Measurements from ENCODE around the gene C6orf141.
"Not testable (repeated sequence)": the region's sequence is repeated elsewhere in the genome, so short reads cannot be mapped to it uniquely, and the experiment has no call there.

The C6orf141 gene

DNA sequence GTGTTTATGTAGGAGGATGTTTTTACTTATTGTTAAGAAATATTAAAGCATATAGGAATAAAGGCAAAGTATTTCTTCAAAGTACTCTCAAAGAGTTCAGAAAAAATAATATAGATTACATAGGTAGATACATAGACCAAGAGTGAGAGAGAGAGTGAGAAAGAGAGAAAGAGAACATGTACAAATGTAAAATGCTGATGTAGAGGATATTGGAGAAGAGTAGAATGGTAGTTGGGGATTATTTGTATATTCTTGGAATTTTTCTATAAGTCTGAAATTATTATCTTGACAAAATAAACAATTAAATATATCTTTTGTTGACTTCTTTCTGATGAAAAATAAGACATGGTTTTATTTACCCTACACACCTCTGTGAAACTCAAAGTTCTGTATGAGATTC, 29.2 kb downstream of the C6orf141 start:
- DNase-seq: no peak

DNA sequence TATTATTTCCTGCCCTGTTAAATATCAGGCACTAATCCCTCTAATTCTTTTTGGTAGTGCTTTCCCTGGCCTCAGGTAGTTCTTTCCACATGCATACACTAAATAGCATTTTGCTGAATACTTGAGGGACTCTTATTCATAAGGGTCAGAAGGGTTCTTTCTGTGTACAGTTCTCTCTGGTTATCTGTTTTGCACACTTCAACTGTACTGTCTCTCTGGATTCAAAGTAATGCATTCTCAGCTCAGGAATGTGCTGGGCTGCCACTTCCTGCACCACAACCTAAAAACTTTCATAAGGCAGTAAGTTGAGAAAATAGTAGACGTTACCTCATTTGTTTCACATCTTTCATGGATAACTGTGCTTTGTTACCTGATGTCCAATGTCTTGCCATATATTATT, 32.1 kb downstream of the C6orf141 start:
- DNase-seq: no peak

DNA sequence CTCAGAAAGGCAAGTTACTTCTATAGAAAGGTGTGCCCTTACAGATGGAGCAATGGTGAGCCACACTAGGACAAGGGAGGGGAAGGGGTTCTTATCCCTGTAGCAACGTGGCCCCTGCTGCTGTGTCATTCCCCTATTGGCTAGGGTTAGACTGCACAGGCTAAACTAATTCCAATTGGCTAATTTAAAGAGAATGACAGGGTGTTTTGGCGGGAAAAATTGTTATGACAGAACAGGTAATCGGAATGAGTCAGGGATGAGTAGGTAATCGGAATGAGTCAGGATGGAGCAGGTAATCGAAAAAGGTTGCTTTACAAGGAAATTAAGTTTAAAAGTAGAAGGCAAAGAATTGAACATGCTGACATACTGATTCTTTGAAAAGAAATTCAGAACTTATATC, 36.8 kb downstream of the C6orf141 start:
- DNase-seq: not testable (repeated sequence)
